GM21526 (cell line): ENCODE data around the gene UQCC3.

Experiments used
- ATAC-seq: cut with Tn5 transposase; IDR thresholded peaks from one replicate; pipeline ENCODE4 v1.9.1; 2021; ENCODE audit warnings: moderate library complexity; ENCODE audit not compliant: unreplicated experiment, low FRiP score

Gene UQCC3

GRCh38 chr11:62719302-62719978 is 48.0 kb downstream of the UQCC3 start:
- ATAC-seq = no peak

GRCh38 chr11:62721994-62722393 is 50.5 kb downstream of the UQCC3 start:
- ATAC-seq = no peak
